Stimulated activated CD8-positive, alpha-beta memory T cell treated with anti-CD3 and anti-CD28 coated beads, Interleukin-15, amount 100 ng/mL, for 4 hours (primary cell): ENCODE results near the gene KCNJ1.

Experiments used
- DNase-seq, 2 donors: peaks; one replicate each; pipeline ENCODE4 v3.0.0-alpha.2; 2020; ENCODE audit warnings: low read depth in 2 of 2

KCNJ1 gene

GRCh38 chr11:128848815-128849455, 18.2 kb downstream of the KCNJ1 start:
- DNase-seq, result peak in 1 of 2 donors; percentile 13

- no peak for DNase-seq
Observed at GRCh38 chr11:128846985-128847384, 20.1 kb downstream of the KCNJ1 start.

- DNase-seq, result no peak
Observed at GRCh38 chr11:128845334-128845780, 21.7 kb downstream of the KCNJ1 start.

GRCh38 chr11:128843198-128843785, 23.8 kb downstream of the KCNJ1 start:
- no peak for DNase-seq

GRCh38 chr11:128841461-128842072, 25.5 kb downstream of the KCNJ1 start:
- DNase-seq, result no peak

GRCh38 chr11:128840783-128841182, 26.3 kb downstream of the KCNJ1 start:
- no peak for DNase-seq

- DNase-seq, result no peak
Observed at GRCh38 chr11:128840137-128840536, 27.0 kb downstream of the KCNJ1 start.

GRCh38 chr11:128839081-128839480, 28.0 kb downstream of the KCNJ1 start:
- DNase-seq, result no peak

GRCh38 chr11:128837627-128838026, 29.5 kb downstream of the KCNJ1 start:
- DNase-seq, result no peak

- no peak for DNase-seq
Observed at GRCh38 chr11:128835741-128836430, 31.2 kb downstream of the KCNJ1 start.

GRCh38 chr11:128834157-128834556, 32.9 kb downstream of the KCNJ1 start:
- no peak for DNase-seq

GRCh38 chr11:128832121-128832497, 35.0 kb downstream of the KCNJ1 start:
- DNase-seq, result no peak

GRCh38 chr11:128831174-128832120, 35.6 kb downstream of the KCNJ1 start:
- DNase-seq, result peak; percentile 61 to 71

GRCh38 chr11:128830290-128831173, 36.6 kb downstream of the KCNJ1 start:
- no peak for DNase-seq

GRCh38 chr11:128828350-128828749, 38.7 kb downstream of the KCNJ1 start:
- DNase-seq, result no peak

- no peak for DNase-seq
Observed at GRCh38 chr11:128827191-128827893, 39.8 kb downstream of the KCNJ1 start.

GRCh38 chr11:128825050-128825784, 41.9 kb downstream of the KCNJ1 start:
- DNase-seq, result no peak

- DNase-seq, result no peak
Observed at GRCh38 chr11:128824191-128825049, 42.7 kb downstream of the KCNJ1 start.
